Thymus (tissue), 11 donors: ENCODE data around the gene GPSM1. TPM values are rescaled to one million over a fixed set of nuclear protein-coding genes. Genes with fewer than 3 reads are reported as not detected.

ENCODE experiments used
- DNase-seq, 9 donors: peaks; one replicate each; pipeline ENCODE4 v3.0.0-alpha.2; 2013; ENCODE audit warnings: low spot score in 9 of 9, low read depth in 6 of 9, missing footprints in 1 of 9
- H3K27ac ChIP-seq, 2 donors: one replicate each; pipeline ENCODE4 v1.5.1; 2013; ENCODE audit warnings: control low read depth in 1 of 2, low read depth in 1 of 2, low read length in 1 of 2, mild to moderate bottlenecking in 1 of 2, moderate library complexity in 1 of 2
- H3K27me3 ChIP-seq, 2 donors: one replicate each; pipeline ENCODE4 v1.5.1; 2013; ENCODE audit warnings: low read length in 1 of 2; ENCODE audit not compliant: control insufficient read depth in 2 of 2, insufficient read depth in 1 of 2
- H3K36me3 ChIP-seq, 2 donors: one replicate each; pipeline ENCODE4 v1.5.1; 2013; ENCODE audit warnings: low read length in 1 of 2, mild to moderate bottlenecking in 1 of 2, moderate library complexity in 1 of 2; ENCODE audit not compliant: control insufficient read depth in 2 of 2, insufficient read depth in 2 of 2
- H3K4me1 ChIP-seq, 2 donors: one replicate each; pipeline ENCODE4 v1.5.1; 2013; ENCODE audit warnings: low read length in 2 of 2; ENCODE audit not compliant: control insufficient read depth in 2 of 2, insufficient read depth in 2 of 2
- H3K4me3 ChIP-seq, 2 donors: one replicate each; pipeline ENCODE4 v1.5.1; 2013; ENCODE audit warnings: low read length in 2 of 2, control low read depth in 1 of 2, mild to moderate bottlenecking in 1 of 2
- H3K9me3 ChIP-seq, 2 donors: one replicate each; pipeline ENCODE4 v1.5.1; 2013; ENCODE audit warnings: low read length in 1 of 2, mild to moderate bottlenecking in 1 of 2; ENCODE audit not compliant: control insufficient read depth in 2 of 2, insufficient read depth in 1 of 2
- WGBS: extraction: QIAGEN DNeasy Blood & Tissue Kit; methylation state at CpG from one replicate; pipeline ENCODE4 v1.1.7; 2013; 5-methylcytosine and 5-hydroxymethylcytosine counted together
- polyA plus RNA-seq: library from polyadenylated mRNA; stranded (reverse); fragments of 200-250 nt; gene quantifications from one replicate; pipeline ENCODE4 v1.2.3, GENCODE V29; 2013
- total RNA-seq: library from RNA; stranded (reverse); fragments of 120-200 nt; gene quantifications from one replicate; pipeline ENCODE4 v1.2.4, GENCODE V29; 2013
- donor health status: healthy.

GPSM1 gene
- total and polyA plus RNA-seq, 2 donors: 6.1 to 13.1 TPM

GRCh38 chr9:136303066-136303824 is 24.1 kb upstream of the GPSM1 start:
- H3K4me3 ChIP-seq: no peak overlapping the region
- H3K9me3 ChIP-seq: peaks cover 0 to 5% of the 10 kb centered on the region in 2 donors
- H3K36me3 ChIP-seq: no peaks in the 10 kb centered on the region
- no peak for DNase-seq
- peaks cover 0 to 11% of the 10 kb centered on the region in 2 donors for H3K4me1 ChIP-seq
- H3K27ac ChIP-seq: no peak overlapping the region
- H3K27me3 ChIP-seq: peaks cover 0 to 14% of the 10 kb centered on the region in 2 donors
- WGBS: 93% methylated on average over 34 of the region's 34 CpGs

- Histone ChIP-seq H3K36me3 (no peaks in the 10 kb centered on the region), H3K27me3 (peaks cover 0 to 14% of the 10 kb centered on the region in 2 donors), H3K27ac (no peak within 1 kb of the TSS), H3K9me3 (peaks cover 0 to 6% of the 10 kb centered on the region in 2 donors), H3K4me3 (no peak within 1 kb of the TSS), H3K4me1 (peaks cover 3 to 12% of the 10 kb centered on the region in 2 donors)
- DNase-seq: no peak
- 95% methylated on average over 22 of the region's 22 CpGs for WGBS
These were observed 23.4 kb upstream of the GPSM1 start, which contains the start of gene CCDC187 for GRCh38 chr9:136303825-136304416. Gene CCDC187 (minus strand): TSS chr9:136304094. CDS start chr9:136303830, 264 bp downstream.

- Histone ChIP-seq H3K9me3 (peaks cover 0 to 6% of the 10 kb centered on the region in 2 donors), H3K27ac (no peak overlapping the region), H3K36me3 (no peaks in the 10 kb centered on the region), H3K27me3 (peaks cover 0 to 14% of the 10 kb centered on the region in 2 donors), H3K4me3 (no peak overlapping the region), H3K4me1 (peaks cover 4 to 18% of the 10 kb centered on the region in 2 donors)
- WGBS: 95% methylated on average over 10 of the region's 10 CpGs
- no peak for DNase-seq
These were observed 22.9 kb upstream of the GPSM1 start for GRCh38 chr9:136304456-136304855.

GRCh38 chr9:136304981-136305380 is 22.4 kb upstream of the GPSM1 start:
- WGBS: 94% methylated on average over 13 of the region's 13 CpGs
- DNase-seq: no peak
- Histone ChIP-seq H3K27me3 (peaks cover 0 to 14% of the 10 kb centered on the region in 2 donors), H3K36me3 (no peaks in the 10 kb centered on the region), H3K27ac (no peak overlapping the region), H3K4me3 (no peak overlapping the region), H3K9me3 (peaks cover 0 to 6% of the 10 kb centered on the region in 2 donors), H3K4me1 (peaks cover 4 to 19% of the 10 kb centered on the region in 2 donors)

GRCh38 chr9:136305804-136306203 is 21.5 kb upstream of the GPSM1 start:
- no peak for DNase-seq
- Histone ChIP-seq H3K4me3 (no peak overlapping the region), H3K27me3 (peaks cover 0 to 14% of the 10 kb centered on the region in 2 donors), H3K36me3 (no peaks in the 10 kb centered on the region), H3K27ac (no peak overlapping the region), H3K4me1 (peaks cover 4 to 27% of the 10 kb centered on the region in 2 donors), H3K9me3 (peaks cover 0 to 6% of the 10 kb centered on the region in 2 donors)
- WGBS: 46% methylated on average over 18 of the region's 18 CpGs

- Histone ChIP-seq H3K27me3 (peaks cover 0 to 14% of the 10 kb centered on the region in 2 donors), H3K4me3 (no peak overlapping the region), H3K27ac (no peak overlapping the region), H3K36me3 (no peaks in the 10 kb centered on the region), H3K9me3 (peaks cover 0 to 6% of the 10 kb centered on the region in 2 donors), H3K4me1 (peaks cover 7 to 34% of the 10 kb centered on the region in 2 donors)
- DNase-seq: no peak
- WGBS: 25% methylated on average over 34 of the region's 34 CpGs
These were observed 20.8 kb upstream of the GPSM1 start for GRCh38 chr9:136306211-136307208.

GRCh38 chr9:136307215-136307750 is 20.1 kb upstream of the GPSM1 start:
- H3K9me3 ChIP-seq: peaks cover 0 to 6% of the 10 kb centered on the region in 2 donors
- no peak overlapping the region for H3K27ac ChIP-seq
- H3K4me1 ChIP-seq: peaks cover 7 to 41% of the 10 kb centered on the region in 2 donors
- H3K36me3 ChIP-seq: no peaks in the 10 kb centered on the region
- H3K27me3 ChIP-seq: peaks cover 0 to 14% of the 10 kb centered on the region in 2 donors
- DNase-seq: no peak
- no peak overlapping the region for H3K4me3 ChIP-seq
- 80% methylated on average over 4 of the region's 4 CpGs for WGBS

- Histone ChIP-seq H3K4me1 (peaks cover 7 to 41% of the 10 kb centered on the region in 2 donors), H3K27ac (no peak overlapping the region), H3K27me3 (peaks cover 0 to 14% of the 10 kb centered on the region in 2 donors), H3K36me3 (no peaks in the 10 kb centered on the region), H3K4me3 (no peak overlapping the region), H3K9me3 (peaks cover 0 to 6% of the 10 kb centered on the region in 2 donors)
- 97% methylated on average over 4 of the region's 4 CpGs for WGBS
- no peak for DNase-seq
These were observed 19.2 kb upstream of the GPSM1 start for GRCh38 chr9:136308006-136308701.
